GM06990 (cell line): ENCODE measurements around the gene SRSF10.

Experiments used
- DNase-seq: peaks from one replicate; pipeline ENCODE4 v3.0.0-alpha.2; 2011; ENCODE audit not compliant: insufficient read length; ENCODE audit errors: extremely low read depth
- H3K27me3 ChIP-seq: replicated peaks from 2 replicates; pipeline ENCODE4 v1.6.0; 2011; ENCODE audit warnings: low read length; ENCODE audit not compliant: control insufficient read depth, insufficient read depth
- H3K36me3 ChIP-seq: 2 replicates; pipeline ENCODE4 v1.5.1; 2011; ENCODE audit warnings: low read length; ENCODE audit not compliant: control insufficient read depth, insufficient read depth
- H3K4me3 ChIP-seq: replicated peaks from 2 replicates; pipeline ENCODE4 v1.5.1; 2011; ENCODE audit warnings: low read depth, mild to moderate bottlenecking, control low read depth, low read length
- CTCF ChIP-seq: IDR thresholded peaks from 2 replicates; pipeline ENCODE4 v1.5.1; 2011; ENCODE audit warnings: low read length, control low read depth, mild to moderate bottlenecking, inconsistent platforms; ENCODE audit not compliant: insufficient read depth, poor library complexity, severe bottlenecking

Gene SRSF10

GRCh38 chr1:23930861-23931490 lies 49.2 kb downstream of the SRSF10 start:
- H3K4me3 ChIP-seq = no peak overlapping the region
- H3K36me3 ChIP-seq = no peaks in the 10 kb centered on the region
- no peak for TF ChIP-seq CTCF
- no peak for DNase-seq
- no peaks in the 10 kb centered on the region for H3K27me3 ChIP-seq

- no peak for TF ChIP-seq CTCF
- no peaks in the 10 kb centered on the region for H3K27me3 ChIP-seq
These were observed 49.9 kb downstream of the SRSF10 start for GRCh38 chr1:23930270-23930669.

GRCh38 chr1:23928789-23929188 lies 51.3 kb downstream of the SRSF10 start:
- Histone ChIP-seq H3K4me3 (no peak overlapping the region), H3K27me3 (no peaks in the 10 kb centered on the region), H3K36me3 (no peaks in the 10 kb centered on the region)
- no peak for TF ChIP-seq CTCF
- no peak for DNase-seq

More at GRCh38 chr1:23930270-23930669, 49.9 kb downstream of the SRSF10 start:
- Histone ChIP-seq H3K4me3 (no peak overlapping the region), H3K36me3 (no peaks in the 10 kb centered on the region)
- no peak for DNase-seq

GRCh38 chr1:23927097-23927496 lies 53.0 kb downstream of the SRSF10 start:
- DNase-seq = no peak
- Histone ChIP-seq H3K4me3 (no peak overlapping the region), H3K27me3 (no peaks in the 10 kb centered on the region), H3K36me3 (no peaks in the 10 kb centered on the region)
- no peak for TF ChIP-seq CTCF

- H3K4me3 ChIP-seq = no peak overlapping the region
- TF ChIP-seq CTCF = no peak
These were observed 54.8 kb downstream of the SRSF10 start for GRCh38 chr1:23925279-23925678.

GRCh38 chr1:23924601-23925000 lies 55.5 kb downstream of the SRSF10 start:
- TF ChIP-seq CTCF = no peak
- no peaks in the 10 kb centered on the region for H3K27me3 ChIP-seq
- DNase-seq = no peak
- no peaks in the 10 kb centered on the region for H3K36me3 ChIP-seq
- no peak overlapping the region for H3K4me3 ChIP-seq

More at GRCh38 chr1:23925279-23925678, 54.8 kb downstream of the SRSF10 start:
- DNase-seq = no peak
- no peaks in the 10 kb centered on the region for H3K36me3 ChIP-seq
- no peaks in the 10 kb centered on the region for H3K27me3 ChIP-seq
